Measurements from ENCODE around the gene LIN7B. TPM values are rescaled to one million over a fixed set of nuclear protein-coding genes. Genes with fewer than 3 reads are reported as not detected.

LIN7B gene
- total RNA-seq, 1 donor from 2014 or later, result 3.6 TPM

DNA sequence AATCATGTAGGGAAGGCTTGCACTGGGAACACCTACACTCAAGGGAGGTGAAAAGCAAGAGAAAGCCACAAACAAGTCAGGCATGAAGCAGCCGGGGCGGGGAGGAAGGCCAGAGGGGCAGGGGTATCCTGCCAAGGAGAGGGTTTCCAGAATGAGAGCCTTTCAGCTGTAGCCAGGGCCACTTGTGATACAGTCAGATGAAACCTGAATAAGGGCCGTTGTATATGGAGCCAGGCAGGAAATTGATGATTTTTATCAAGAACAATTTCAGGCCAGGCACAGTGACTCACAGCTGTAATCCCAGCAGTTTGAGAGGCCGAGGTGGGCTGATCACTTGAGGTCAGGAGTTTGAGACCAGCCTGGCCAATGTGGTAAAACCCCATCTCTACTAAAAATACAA lies 47.8 kb downstream of the LIN7B start:
- CTCF ChIA-PET, result no interaction called here
- Mint-ChIP-seq H3K9me3 (no peaks in the 10 kb centered on the region), H3K36me3 (ENCODE audit: low read depth) (no peaks in the 10 kb centered on the region), H3K4me3 (no peak overlapping the region), H3K27ac (no peak overlapping the region), H3K27me3 (peaks cover 33% of the 10 kb centered on the region), H3K4me1 (peaks cover 3% of the 10 kb centered on the region)
- intact Hi-C loops (cut with micrococcal nuclease), result no loop called here
- TF ChIP-seq, protein P1, sequence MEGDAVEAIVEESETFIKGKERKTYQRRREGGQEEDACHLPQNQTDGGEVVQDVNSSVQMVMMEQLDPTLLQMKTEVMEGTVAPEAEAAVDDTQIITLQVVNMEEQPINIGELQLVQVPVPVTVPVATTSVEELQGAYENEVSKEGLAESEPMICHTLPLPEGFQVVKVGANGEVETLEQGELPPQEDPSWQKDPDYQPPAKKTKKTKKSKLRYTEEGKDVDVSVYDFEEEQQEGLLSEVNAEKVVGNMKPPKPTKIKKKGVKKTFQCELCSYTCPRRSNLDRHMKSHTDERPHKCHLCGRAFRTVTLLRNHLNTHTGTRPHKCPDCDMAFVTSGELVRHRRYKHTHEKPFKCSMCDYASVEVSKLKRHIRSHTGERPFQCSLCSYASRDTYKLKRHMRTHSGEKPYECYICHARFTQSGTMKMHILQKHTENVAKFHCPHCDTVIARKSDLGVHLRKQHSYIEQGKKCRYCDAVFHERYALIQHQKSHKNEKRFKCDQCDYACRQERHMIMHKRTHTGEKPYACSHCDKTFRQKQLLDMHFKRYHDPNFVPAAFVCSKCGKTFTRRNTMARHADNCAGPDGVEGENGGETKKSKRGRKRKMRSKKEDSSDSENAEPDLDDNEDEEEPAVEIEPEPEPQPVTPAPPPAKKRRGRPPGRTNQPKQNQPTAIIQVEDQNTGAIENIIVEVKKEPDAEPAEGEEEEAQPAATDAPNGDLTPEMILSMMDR (IDR thresholded peaks at IDR 0.05), result no peak
- DNase-seq (no peak), ATAC-seq (ENCODE audit: low read depth) (no peak)
- POLR2A ChIA-PET, result interaction anchor here (0.6 kb wide), 1 partner anchor 14 kb away, joined by 3 read pairs; no protein-coding TSS in a partner anchor

GRCh38 chr19:49165111-49165750 lies 51.1 kb downstream of the LIN7B start:
- DNase-seq, result no peak
- no peaks in the 10 kb centered on the region for H3K36me3 Mint-ChIP-seq (ENCODE audit: low read depth)
- no peak overlapping the region for H3K27ac Mint-ChIP-seq
- TF ChIP-seq, protein P1 (IDR thresholded peaks at IDR 0.05), result no peak
- ChIA-PET CTCF (no interaction called here), POLR2A (no interaction called here)
- intact Hi-C loops (cut with micrococcal nuclease), result no loop called here
- H3K9me3 Mint-ChIP-seq, result no peaks in the 10 kb centered on the region
- no peaks in the 10 kb centered on the region for H3K4me1 Mint-ChIP-seq
- ATAC-seq (ENCODE audit: low read depth), result no peak
- H3K27me3 Mint-ChIP-seq, result peaks cover 22% of the 10 kb centered on the region
- no peak overlapping the region for H3K4me3 Mint-ChIP-seq

DNA sequence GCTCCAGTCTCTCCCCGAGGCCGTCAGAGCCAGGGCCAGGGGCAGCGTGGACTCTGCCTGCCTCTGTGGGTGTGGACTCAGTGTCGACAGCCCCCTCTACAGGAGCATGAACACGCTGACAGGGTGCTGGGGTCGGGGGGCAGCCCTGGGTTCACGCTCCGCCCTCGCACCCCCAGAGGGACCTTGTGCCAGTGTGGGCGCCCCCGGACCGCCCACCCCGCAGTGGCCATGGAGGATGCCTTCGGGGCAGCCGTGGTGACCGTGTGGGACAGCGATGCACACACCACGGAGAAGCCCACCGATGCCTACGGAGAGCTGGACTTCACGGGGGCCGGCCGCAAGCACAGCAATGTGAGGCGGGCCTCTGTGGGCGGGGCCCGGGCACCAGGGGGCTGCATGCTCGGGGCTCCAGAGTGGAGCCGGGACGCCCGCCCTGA lies 51.7 kb downstream of the LIN7B start:
- no peaks in the 10 kb centered on the region for H3K9me3 Mint-ChIP-seq
- H3K27me3 Mint-ChIP-seq, result peaks cover 20% of the 10 kb centered on the region
- no peak overlapping the region for H3K4me3 Mint-ChIP-seq
- H3K4me1 Mint-ChIP-seq, result no peaks in the 10 kb centered on the region
- TF ChIP-seq, protein P1 (IDR thresholded peaks at IDR 0.05), result no peak
- DNase-seq, result no peak
- ChIA-PET POLR2A (no interaction called here), CTCF (no interaction called here)
- intact Hi-C loops (cut with micrococcal nuclease), result no loop called here
- no peaks in the 10 kb centered on the region for H3K36me3 Mint-ChIP-seq (ENCODE audit: low read depth)
- no peak overlapping the region for H3K27ac Mint-ChIP-seq
- ATAC-seq (ENCODE audit: low read depth), result no peak

DNA sequence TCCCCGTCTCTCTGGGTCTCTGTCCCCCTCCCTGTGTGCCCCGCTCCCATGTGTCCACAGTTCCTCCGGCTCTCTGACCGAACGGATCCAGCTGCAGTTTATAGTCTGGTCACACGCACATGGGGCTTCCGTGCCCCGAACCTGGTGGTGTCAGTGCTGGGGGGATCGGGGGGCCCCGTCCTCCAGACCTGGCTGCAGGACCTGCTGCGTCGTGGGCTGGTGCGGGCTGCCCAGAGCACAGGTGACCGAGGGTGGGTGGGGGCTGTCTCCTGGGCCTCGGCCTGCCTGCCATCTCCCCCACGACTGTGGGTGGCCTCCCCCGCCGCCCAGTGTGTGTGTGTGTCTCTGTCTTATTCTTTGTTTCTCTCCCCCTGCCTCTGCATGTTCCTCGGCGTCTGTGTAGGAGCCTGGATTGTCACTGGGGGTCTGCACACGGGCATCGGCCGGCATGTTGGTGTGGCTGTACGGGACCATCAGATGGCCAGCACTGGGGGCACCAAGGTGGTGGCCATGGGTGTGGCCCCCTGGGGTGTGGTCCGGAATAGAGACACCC lies 53.8 kb downstream of the LIN7B start:
- Mint-ChIP-seq H3K27me3 (peaks cover 18% of the 10 kb centered on the region), H3K4me1 (no peaks in the 10 kb centered on the region), H3K9me3 (no peaks in the 10 kb centered on the region), H3K36me3 (ENCODE audit: low read depth) (no peaks in the 10 kb centered on the region), H3K4me3 (no peak overlapping the region), H3K27ac (no peak overlapping the region)
- DNase-seq (no peak), ATAC-seq (ENCODE audit: low read depth) (no peak)
- TF ChIP-seq, protein P1 (IDR thresholded peaks at IDR 0.05), result no peak
- CTCF ChIA-PET, result no interaction called here
- intact Hi-C loops (cut with micrococcal nuclease), result no loop called here
- POLR2A ChIA-PET, result no interaction called here

Other genes with a start within 250 kb of the LIN7B start
- gene PLEKHA4, start 245.8 kb upstream of the LIN7B start, total RNA-seq, result 5.7 and 6.4 TPM in 2 replicates
- 115 and 123 TPM in 2 replicates for gene PPP1R15A, start 241.9 kb upstream of the LIN7B start, total RNA-seq
- gene TULP2, start 215.6 kb upstream of the LIN7B start, total RNA-seq, result not detected in 2 replicates
- 116 and 126 TPM in 2 replicates for gene NUCB1, start 214.1 kb upstream of the LIN7B start, total RNA-seq
- gene DHDH, start 180.7 kb upstream of the LIN7B start, total RNA-seq, result not detected in 2 replicates
- 111 and 129 TPM in 2 replicates for gene BAX, start 159.5 kb upstream of the LIN7B start, total RNA-seq
- 888 and 935 TPM in 2 replicates for gene FTL, start 149.1 kb upstream of the LIN7B start, total RNA-seq
- 50.7 and 52.7 TPM in 2 replicates for gene GYS1, start 121.1 kb upstream of the LIN7B start, total RNA-seq
- gene RUVBL2, start 120.5 kb upstream of the LIN7B start, total RNA-seq, result 75.6 and 79.4 TPM in 2 replicates
- not detected in 2 replicates for gene LHB, start 97.3 kb upstream of the LIN7B start, total RNA-seq
- not detected in 2 replicates for gene CGB3, start 90.0 kb upstream of the LIN7B start, total RNA-seq
- not detected in 2 replicates for gene CGB2, start 82.5 kb upstream of the LIN7B start, total RNA-seq
- gene CGB1, start 77.5 kb upstream of the LIN7B start, total RNA-seq, result not detected in 2 replicates
- gene CGB5, start 70.5 kb upstream of the LIN7B start, total RNA-seq, result not detected in 2 replicates
- not detected in 2 replicates for gene CGB8, start 65.3 kb upstream of the LIN7B start, total RNA-seq
- not detected in 2 replicates for gene CGB7, start 56.6 kb upstream of the LIN7B start, total RNA-seq
- gene NTF4, start 49.6 kb upstream of the LIN7B start, total RNA-seq, result not detected in 2 replicates
- not detected in 2 replicates for gene KCNA7, start 41.7 kb upstream of the LIN7B start, total RNA-seq
- 268 and 298 TPM in 2 replicates for gene SNRNP70, start 28.9 kb upstream of the LIN7B start, total RNA-seq
- gene C19orf73, start 4.8 kb downstream of the LIN7B start, total RNA-seq, result 0.98 and 1.0 TPM in 2 replicates
- gene PPFIA3, start 5.2 kb downstream of the LIN7B start, total RNA-seq, result 1.2 and 3.6 TPM in 2 replicates
- not detected in 2 replicates for gene HRC, start 41.0 kb downstream of the LIN7B start, total RNA-seq
- not detected in 2 replicates for gene TRPM4, start 43.4 kb downstream of the LIN7B start, total RNA-seq
- 14.8 and 19.3 TPM in 2 replicates for gene SLC6A16, start 210.8 kb downstream of the LIN7B start, total RNA-seq
- gene CD37, start 221.0 kb downstream of the LIN7B start, total RNA-seq, result 1,587 and 1,688 TPM in 2 replicates
- gene TEAD2, start 248.0 kb downstream of the LIN7B start, total RNA-seq, result 5.3 TPM in 2 replicates
- gene DKKL1, start 249.5 kb downstream of the LIN7B start, total RNA-seq, result 0.71 and 0.76 TPM in 2 replicates

All from activated B cell treated with CpG ODN at 0.5 μM for 24 hours (primary cell).